ENCODE measurements around the gene NFATC1.

DNA sequence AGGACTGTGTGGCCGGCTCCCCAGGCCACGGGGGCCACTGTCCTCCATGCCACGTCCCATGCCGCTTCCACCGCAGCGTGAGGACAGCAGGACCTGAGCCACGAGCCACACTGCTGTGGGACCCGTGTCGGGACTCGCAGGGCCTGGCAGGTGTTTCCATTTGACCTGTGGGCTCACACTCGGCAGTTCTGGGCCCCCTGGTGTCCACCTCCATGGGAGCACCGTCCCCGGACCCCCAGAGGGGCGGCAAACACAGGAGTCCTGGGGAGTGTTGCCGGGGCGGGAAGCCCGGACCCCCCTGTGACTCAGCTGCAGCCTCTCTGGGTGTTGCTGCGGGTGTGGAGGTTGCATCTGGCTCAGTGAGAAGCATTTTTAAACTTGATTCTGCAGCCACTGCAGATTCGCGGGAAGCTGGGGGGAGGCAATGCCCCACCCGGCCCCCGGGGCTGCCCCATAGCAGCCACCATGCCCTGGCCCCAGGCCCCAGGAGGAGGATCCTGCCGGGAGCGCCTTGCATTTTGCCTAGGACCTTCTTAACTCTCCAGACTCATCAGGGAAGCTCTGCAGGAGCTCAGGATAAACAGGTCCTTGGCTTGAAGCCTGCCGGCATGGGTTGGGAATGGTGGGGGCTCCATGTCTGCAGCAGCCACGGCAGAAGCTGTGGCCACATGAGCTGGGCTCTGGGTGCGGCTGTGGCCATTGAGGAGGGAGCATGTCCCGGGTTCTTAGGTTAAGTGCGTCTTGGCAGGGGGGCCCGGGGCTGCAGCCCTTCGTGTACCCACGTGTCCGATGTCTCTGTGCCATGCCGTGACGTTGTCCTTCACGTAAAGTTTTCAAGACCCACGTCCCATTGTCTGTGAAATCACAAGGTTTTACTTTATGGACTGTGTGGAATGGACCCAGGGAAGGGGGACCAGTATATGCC is 30.9 kb downstream of the NFATC1 start:
- no peak for TF ChIP-seq POLR2AphosphoS5 (IDR thresholded peaks at IDR 0.05)
- no peak for TF ChIP-seq POLR2A (IDR thresholded peaks at IDR 0.05)
- TF ChIP-seq CTCF (IDR thresholded peaks at IDR 0.05) = no peak

Measured in transverse colon (tissue), 4 donors.